GM13976 (cell line): ENCODE data around the gene PLIN3.
A peak's percentile ranks its signal among the peaks of the same experiment; 100 is the strongest.
"Not testable (repeated sequence)": the region's sequence is repeated elsewhere in the genome, so short reads cannot be mapped to it uniquely, and the experiment has no call there.

Experiments used
- DNase-seq: peaks from one replicate; pipeline ENCODE4 v3.0.0; 2012; ENCODE audit warnings: low spot score
- in situ Hi-C: fragments of 300-500 bp; cut with MboI; formaldehyde crosslinking; loops from one replicate; pipeline ENCODE4 v1.12.0; 2022; ENCODE audit warnings: low sequenced_read_pairs, mixed read lengths, inconsistent platforms; ENCODE audit not compliant: unreplicated experiment
- TF ChIP-seq, protein P1 (sequence below): IDR thresholded peaks from 2 replicates; pipeline ENCODE4 v1.5.1; 2012; ENCODE audit warnings: borderline replicate concordance, mild to moderate bottlenecking; ENCODE audit not compliant: insufficient read depth; ENCODE audit errors: extremely low read depth, missing control alignments, control extremely low read depth

Gene PLIN3

DNA sequence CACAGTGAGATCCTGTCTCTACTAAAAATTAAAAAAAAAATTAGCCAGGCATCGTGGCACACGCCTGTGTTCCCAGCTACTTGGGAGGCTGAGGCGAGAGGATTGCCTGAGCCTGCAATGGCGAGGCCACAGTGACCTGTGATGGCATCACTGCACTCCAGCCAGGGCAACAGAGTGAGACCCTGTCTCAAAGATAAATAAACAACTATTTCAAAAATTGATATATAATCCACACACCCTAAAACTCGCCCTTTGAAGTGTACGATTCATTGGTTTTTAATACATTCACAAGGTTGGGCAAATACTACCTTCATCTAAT lies 23.9 kb downstream of the PLIN3 start:
- no peak for DNase-seq
- TF ChIP-seq, protein P1, sequence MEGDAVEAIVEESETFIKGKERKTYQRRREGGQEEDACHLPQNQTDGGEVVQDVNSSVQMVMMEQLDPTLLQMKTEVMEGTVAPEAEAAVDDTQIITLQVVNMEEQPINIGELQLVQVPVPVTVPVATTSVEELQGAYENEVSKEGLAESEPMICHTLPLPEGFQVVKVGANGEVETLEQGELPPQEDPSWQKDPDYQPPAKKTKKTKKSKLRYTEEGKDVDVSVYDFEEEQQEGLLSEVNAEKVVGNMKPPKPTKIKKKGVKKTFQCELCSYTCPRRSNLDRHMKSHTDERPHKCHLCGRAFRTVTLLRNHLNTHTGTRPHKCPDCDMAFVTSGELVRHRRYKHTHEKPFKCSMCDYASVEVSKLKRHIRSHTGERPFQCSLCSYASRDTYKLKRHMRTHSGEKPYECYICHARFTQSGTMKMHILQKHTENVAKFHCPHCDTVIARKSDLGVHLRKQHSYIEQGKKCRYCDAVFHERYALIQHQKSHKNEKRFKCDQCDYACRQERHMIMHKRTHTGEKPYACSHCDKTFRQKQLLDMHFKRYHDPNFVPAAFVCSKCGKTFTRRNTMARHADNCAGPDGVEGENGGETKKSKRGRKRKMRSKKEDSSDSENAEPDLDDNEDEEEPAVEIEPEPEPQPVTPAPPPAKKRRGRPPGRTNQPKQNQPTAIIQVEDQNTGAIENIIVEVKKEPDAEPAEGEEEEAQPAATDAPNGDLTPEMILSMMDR: no peak
- in situ Hi-C loops: no loop called here

DNA sequence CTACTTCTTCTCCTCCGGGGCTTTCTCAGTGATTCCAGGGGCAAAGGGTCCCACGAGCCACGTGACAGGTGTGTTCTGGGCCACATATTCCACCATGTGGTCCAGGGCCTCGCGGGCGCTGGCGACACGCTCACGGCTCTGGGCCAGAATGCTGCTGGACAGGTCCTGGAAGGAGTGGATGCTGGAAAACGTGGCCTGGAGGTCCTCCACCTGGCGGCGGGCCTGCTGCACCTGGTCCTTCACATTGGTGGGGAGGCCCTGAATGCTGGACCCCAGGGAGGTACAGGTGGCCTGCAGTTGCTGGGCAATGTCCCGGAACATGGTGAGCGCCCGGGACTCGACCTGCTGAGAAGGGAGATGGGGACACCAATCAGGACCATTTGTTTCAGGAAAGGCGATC lies 28.3 kb downstream of the PLIN3 start:
- TF ChIP-seq, protein P1: no peak
- DNase-seq: no peak
- in situ Hi-C loops: no loop called here

DNA sequence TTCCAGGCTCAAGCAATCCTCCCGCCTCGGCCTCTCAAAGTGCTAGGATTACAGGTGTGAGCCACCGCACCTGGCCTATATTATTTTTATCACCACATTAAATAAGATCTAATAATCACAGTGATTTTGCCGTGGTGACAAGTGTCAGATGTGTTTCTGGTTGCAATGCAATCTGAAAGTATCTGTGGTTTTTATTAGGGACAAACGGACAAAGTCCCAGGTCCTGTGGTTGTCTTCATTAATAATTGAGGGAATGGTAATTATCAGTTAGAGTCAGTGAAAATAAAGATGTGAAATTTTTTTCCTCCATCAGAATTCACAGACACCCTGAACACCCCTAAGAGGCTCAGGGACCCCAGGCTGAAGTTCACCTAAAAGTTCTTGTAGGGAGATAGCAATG lies 34.7 kb downstream of the PLIN3 start:
- DNase-seq: no peak
- TF ChIP-seq, protein P1: no peak
- in situ Hi-C loops: no loop called here

DNA sequence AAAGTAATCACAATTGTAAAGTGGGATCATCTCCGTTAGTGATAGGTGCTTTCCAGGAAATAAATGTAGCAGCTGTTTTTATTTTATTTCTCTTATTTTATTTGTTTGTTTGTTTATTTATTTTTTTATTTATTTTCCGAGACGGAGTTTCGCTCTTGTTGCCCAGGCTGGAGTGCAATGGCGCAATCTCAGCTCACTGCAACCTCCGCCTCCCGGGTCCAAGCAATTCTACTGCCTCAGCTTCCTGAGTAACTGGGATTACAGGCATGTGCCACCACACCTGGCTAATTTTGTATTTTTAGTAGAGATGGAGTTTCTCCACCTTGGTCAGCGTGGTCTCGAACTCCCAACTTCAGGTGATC lies 35.5 kb downstream of the PLIN3 start:
- in situ Hi-C loops, DNase-seq: not testable (repeated sequence)

DNA sequence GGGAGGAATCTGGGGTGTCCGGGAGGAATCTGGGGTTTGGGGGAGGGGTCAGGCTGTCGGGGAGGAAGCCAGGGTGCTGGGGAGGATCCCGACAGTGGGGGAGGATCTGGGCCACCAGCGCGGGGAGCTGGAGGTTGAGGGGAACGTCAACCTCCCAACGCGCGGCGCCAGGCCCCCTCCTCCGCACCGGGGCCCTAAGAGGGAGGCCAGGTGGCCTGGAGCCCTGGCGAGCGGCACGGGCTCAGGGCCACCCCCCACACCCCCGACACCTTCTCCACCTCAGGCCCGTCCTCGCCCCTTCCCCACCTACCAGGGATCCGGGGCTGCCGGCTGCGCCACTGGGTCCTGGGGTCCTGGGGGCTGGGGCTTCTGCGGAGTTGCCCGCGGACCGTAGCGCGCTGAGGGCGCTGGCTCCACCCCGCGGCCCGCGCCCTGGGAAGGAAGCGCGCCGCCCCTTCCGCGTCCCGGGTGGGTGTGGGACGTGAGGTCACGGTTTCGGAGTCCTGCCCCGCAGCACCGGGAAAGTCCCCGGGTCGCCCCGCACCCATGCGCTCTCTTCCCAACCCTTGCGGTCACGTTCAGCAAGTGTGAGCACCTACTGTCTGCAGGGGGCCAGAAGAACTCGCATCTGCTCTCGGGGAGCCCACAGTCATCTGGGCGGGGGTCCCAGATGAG lies 36.0 kb downstream of the PLIN3 start, which contains the start of gene TICAM1:
Gene TICAM1 (minus strand): TSS at position 409 of the 675 bp plus-strand sequence. CDS start 13,335 bp downstream, outside the sequence.
- peak; percentile 85 for DNase-seq

DNA sequence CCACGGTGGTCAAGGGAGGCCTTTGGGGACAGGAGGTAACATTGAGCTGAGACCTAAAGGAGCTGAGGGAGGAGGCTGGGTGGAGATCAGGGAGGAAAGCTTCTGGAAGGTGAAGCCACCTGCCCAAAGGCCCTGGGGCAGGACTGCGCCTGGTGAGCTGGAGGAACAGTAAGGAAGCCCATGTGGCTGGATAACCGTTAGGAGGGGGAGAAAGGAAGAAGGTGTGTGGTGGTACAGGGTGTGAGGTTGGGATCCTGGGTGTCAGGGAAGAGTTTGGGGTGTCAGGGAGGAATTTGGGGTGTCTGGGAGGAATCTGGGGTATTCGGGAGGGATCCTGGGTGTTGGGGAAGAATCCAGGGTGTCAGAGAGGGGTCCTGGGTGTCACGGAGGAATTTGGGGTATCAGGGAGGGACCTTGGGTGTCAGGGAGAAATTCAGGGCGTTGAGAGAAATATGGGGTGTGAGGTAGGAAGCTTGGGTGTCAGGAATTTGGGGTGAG lies 36.6 kb downstream of the PLIN3 start:
- TF ChIP-seq, protein P1: no peak
- no peak for DNase-seq
- in situ Hi-C loops: no loop called here

More for the DNA sequence above, 36.0 kb downstream of the PLIN3 start, which contains the start of gene TICAM1:
- in situ Hi-C loops: no loop called here
- TF ChIP-seq, protein P1: no peak

DNA sequence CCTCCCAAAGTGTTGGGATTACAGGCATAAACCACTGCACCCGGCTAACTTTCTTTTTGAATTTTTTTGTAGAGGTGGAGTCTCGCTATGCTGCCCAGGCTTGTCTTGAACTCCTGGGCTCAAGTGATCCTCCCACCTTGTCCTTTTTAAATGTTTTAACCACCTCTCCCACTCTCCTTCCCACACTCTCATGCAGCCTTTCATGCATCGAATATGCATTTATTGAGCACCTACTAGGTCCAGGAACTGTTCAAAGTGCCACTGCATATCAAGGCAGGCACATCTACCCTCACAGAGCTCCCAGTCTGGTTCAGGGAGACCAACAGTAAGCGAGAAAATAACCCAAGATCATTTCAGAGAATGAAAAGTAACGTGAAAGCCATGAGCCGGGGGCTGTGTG lies 37.1 kb downstream of the PLIN3 start:
- in situ Hi-C loops: no loop called here
- DNase-seq: no peak
- TF ChIP-seq, protein P1: no peak
